Measurements from ENCODE around the gene LILRB1. TPM values are rescaled to one million over a fixed set of nuclear protein-coding genes. Genes with fewer than 3 reads are reported as not detected.

Gene LILRB1
- total and polyA plus RNA-seq, 4 donors: 1.3 to 10.6 (median 4.9) TPM

DNA sequence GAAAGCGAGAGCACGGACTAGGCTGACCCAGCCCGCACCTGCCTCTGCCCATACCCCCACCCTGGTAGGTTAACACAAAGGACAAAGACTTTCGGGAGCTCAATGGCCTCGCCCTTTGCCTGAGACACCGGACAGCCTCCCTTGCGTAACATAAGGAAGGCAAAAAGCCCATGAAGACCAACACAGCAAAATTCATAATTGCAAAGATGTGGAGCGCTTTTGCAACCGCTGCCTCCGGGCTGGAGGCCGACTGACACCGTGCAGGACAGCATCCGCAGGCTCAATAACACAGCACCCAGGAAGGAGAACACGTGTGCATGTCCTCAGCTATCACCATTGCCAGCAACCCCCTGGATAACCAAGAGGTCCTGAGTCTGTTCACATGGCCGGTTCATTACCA lies 21.5 kb upstream of the LILRB1 start (continued):
- TF ChIP-seq, protein P1, sequence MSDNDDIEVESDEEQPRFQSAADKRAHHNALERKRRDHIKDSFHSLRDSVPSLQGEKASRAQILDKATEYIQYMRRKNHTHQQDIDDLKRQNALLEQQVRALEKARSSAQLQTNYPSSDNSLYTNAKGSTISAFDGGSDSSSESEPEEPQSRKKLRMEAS (IDR thresholded peaks at IDR 0.05): no peak

DNA sequence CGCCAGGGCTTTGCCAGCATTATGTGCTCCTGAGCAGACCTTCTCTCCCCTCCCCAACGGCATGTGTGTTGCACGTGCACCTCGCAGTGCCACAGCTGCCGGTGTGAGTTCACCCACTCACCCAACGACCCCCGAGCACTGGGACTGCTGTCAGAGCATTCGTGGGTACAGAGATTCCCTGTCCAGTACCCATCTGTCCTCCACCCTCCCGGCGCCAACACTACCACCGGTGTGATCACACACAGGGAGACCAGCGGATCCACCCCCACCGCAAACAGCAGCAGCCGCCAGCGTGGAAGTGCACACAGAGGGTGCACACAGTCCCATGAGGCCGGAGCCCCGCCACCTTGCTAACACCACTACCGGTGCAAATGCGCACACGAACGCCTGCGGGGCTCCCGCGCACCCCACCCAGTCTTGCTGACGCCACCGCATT lies 20.9 kb upstream of the LILRB1 start:
- Histone ChIP-seq H3K27ac (ENCODE audit: low read depth in 1 of 2, low read length in 2 of 2) (no peak overlapping the region), H3K4me1 (ENCODE audit: control insufficient read depth in 4 of 4, insufficient read depth in 4 of 4, low read length in 3 of 4) (no peaks in the 10 kb centered on the region), H3K9me3 (ENCODE audit: control insufficient read depth in 4 of 4, low read length in 3 of 4) (peaks cover 0 to 5% (median 0%) of the 10 kb centered on the region in 4 donors), H3K9ac (ENCODE audit: low read depth in 1 of 2, low read length in 2 of 2) (no peak overlapping the region), H3K4me3 (ENCODE audit: low read depth in 1 of 3, low read length in 3 of 3) (peak overlapping the region in 1 of 3 donors; percentile 9), H3K36me3 (ENCODE audit: control insufficient read depth in 4 of 4, insufficient read depth in 3 of 4, low read depth in 1 of 4, low read length in 3 of 4) (no peaks in the 10 kb centered on the region), H3K27me3 (ENCODE audit: control insufficient read depth in 4 of 4, insufficient read depth in 4 of 4, low read length in 3 of 4) (no peaks in the 10 kb centered on the region)
- DNase-seq (ENCODE audit: low spot score): no peak
- 89% methylated on average over 26 of the region's 26 CpGs for WGBS
- TF ChIP-seq, protein P2, sequence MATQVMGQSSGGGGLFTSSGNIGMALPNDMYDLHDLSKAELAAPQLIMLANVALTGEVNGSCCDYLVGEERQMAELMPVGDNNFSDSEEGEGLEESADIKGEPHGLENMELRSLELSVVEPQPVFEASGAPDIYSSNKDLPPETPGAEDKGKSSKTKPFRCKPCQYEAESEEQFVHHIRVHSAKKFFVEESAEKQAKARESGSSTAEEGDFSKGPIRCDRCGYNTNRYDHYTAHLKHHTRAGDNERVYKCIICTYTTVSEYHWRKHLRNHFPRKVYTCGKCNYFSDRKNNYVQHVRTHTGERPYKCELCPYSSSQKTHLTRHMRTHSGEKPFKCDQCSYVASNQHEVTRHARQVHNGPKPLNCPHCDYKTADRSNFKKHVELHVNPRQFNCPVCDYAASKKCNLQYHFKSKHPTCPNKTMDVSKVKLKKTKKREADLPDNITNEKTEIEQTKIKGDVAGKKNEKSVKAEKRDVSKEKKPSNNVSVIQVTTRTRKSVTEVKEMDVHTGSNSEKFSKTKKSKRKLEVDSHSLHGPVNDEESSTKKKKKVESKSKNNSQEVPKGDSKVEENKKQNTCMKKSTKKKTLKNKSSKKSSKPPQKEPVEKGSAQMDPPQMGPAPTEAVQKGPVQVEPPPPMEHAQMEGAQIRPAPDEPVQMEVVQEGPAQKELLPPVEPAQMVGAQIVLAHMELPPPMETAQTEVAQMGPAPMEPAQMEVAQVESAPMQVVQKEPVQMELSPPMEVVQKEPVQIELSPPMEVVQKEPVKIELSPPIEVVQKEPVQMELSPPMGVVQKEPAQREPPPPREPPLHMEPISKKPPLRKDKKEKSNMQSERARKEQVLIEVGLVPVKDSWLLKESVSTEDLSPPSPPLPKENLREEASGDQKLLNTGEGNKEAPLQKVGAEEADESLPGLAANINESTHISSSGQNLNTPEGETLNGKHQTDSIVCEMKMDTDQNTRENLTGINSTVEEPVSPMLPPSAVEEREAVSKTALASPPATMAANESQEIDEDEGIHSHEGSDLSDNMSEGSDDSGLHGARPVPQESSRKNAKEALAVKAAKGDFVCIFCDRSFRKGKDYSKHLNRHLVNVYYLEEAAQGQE (IDR thresholded peaks at IDR 0.05): no peak
- no peak for TF ChIP-seq RXRA (IDR thresholded peaks at IDR 0.05)
- TF ChIP-seq HNF4G (IDR thresholded peaks at IDR 0.05): no peak
- TF ChIP-seq, protein P3, sequence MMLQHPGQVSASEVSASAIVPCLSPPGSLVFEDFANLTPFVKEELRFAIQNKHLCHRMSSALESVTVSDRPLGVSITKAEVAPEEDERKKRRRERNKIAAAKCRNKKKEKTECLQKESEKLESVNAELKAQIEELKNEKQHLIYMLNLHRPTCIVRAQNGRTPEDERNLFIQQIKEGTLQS (IDR thresholded peaks at IDR 0.05): no peak
- TF ChIP-seq GABPA (IDR thresholded peaks at IDR 0.05 in 1 of 2, conservative IDR thresholded peaks at IDR 0.05 in 1 of 2): no peak
- TF ChIP-seq NR2F2 (IDR thresholded peaks at IDR 0.05): no peak
- TF ChIP-seq RAD21 (IDR thresholded peaks at IDR 0.05): no peak

DNA sequence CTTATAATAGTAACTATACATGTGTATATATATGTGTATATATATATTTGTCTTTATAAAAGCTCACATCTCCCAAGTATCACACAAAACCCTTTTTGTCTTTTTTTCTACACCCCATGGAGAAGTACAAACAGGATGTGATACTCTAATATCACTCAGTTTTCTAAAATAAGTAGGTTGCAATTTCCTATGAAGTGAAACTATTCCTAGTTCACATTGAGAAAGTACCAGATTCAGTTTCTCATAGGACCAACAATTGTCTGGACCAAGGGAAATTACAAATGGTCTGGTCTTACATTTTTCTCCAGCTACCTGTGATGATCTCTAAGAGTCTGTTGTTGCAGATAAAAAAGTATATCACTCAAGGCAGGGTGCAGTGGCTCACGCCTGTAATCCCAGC lies 17.9 kb upstream of the LILRB1 start:
- no peak overlapping the region for H3K27ac ChIP-seq (ENCODE audit: low read depth in 1 of 2, low read length in 2 of 2)
- 77% methylated on average over 1 of the region's 1 CpG for WGBS

More for the DNA sequence above, 17.9 kb upstream of the LILRB1 start:
- DNase-seq (ENCODE audit: low spot score): no peak
- Histone ChIP-seq H3K27me3 (ENCODE audit: control insufficient read depth in 4 of 4, insufficient read depth in 4 of 4, low read length in 3 of 4) (no peaks in the 10 kb centered on the region), H3K9me3 (ENCODE audit: control insufficient read depth in 4 of 4, low read length in 3 of 4) (peaks cover 0 to 5% (median 0%) of the 10 kb centered on the region in 4 donors), H3K9ac (ENCODE audit: low read depth in 1 of 2, low read length in 2 of 2) (no peak overlapping the region), H3K4me1 (ENCODE audit: control insufficient read depth in 4 of 4, insufficient read depth in 4 of 4, low read length in 3 of 4) (no peaks in the 10 kb centered on the region), H3K4me3 (ENCODE audit: low read depth in 1 of 3, low read length in 3 of 3) (no peak overlapping the region), H3K36me3 (ENCODE audit: control insufficient read depth in 4 of 4, insufficient read depth in 3 of 4, low read depth in 1 of 4, low read length in 3 of 4) (no peaks in the 10 kb centered on the region)
- TF ChIP-seq, protein P3 (IDR thresholded peaks at IDR 0.05): no peak
- TF ChIP-seq FOXA2 (IDR thresholded peaks at IDR 0.05) (no peak), TAF1 (conservative IDR thresholded peaks at IDR 0.05) (no peak)
- TF ChIP-seq, protein P4, sequence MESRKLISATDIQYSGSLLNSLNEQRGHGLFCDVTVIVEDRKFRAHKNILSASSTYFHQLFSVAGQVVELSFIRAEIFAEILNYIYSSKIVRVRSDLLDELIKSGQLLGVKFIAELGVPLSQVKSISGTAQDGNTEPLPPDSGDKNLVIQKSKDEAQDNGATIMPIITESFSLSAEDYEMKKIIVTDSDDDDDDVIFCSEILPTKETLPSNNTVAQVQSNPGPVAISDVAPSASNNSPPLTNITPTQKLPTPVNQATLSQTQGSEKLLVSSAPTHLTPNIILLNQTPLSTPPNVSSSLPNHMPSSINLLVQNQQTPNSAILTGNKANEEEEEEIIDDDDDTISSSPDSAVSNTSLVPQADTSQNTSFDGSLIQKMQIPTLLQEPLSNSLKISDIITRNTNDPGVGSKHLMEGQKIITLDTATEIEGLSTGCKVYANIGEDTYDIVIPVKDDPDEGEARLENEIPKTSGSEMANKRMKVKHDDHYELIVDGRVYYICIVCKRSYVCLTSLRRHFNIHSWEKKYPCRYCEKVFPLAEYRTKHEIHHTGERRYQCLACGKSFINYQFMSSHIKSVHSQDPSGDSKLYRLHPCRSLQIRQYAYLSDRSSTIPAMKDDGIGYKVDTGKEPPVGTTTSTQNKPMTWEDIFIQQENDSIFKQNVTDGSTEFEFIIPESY (IDR thresholded peaks at IDR 0.05): no peak

Data from liver (tissue), 9 donors.